Activated CD4-positive, alpha-beta T cell treated with anti-CD3 and anti-CD28 coated beads, Interleukin-2, amount 10 ng/mL, durations not matched to agents 24 days and 14 days (primary cell): ENCODE results near the gene ZNF280C. TPM values are rescaled to one million over a fixed set of nuclear protein-coding genes. Genes with fewer than 3 reads are reported as not detected.
A peak's percentile ranks its signal among the peaks of the same experiment; 100 is the strongest.
"Not testable (repeated sequence)": the region's sequence is repeated elsewhere in the genome, so short reads cannot be mapped to it uniquely, and the experiment has no call there.

ENCODE experiments used
- DNase-seq: peaks from one replicate; pipeline ENCODE4 v3.0.0; 2022
- H3K27ac Mint-ChIP-seq: one replicate; pipeline ENCODE4 v1.8.0; 2022; ENCODE audit warnings: mild to moderate bottlenecking, mixed read lengths
- H3K27me3 Mint-ChIP-seq: one replicate; pipeline ENCODE4 v1.8.0; 2022; ENCODE audit warnings: mixed read lengths
- H3K36me3 Mint-ChIP-seq: one replicate; pipeline ENCODE4 v1.8.0; 2022; ENCODE audit warnings: low read depth, mild to moderate bottlenecking, mixed read lengths
- H3K4me1 Mint-ChIP-seq: one replicate; pipeline ENCODE4 v1.8.0; 2021; ENCODE audit warnings: mixed read lengths
- H3K4me3 Mint-ChIP-seq: one replicate; pipeline ENCODE4 v1.8.0; 2022; ENCODE audit warnings: mild to moderate bottlenecking, moderate library complexity, mixed read lengths
- H3K9me3 Mint-ChIP-seq: one replicate; pipeline ENCODE4 v1.8.0; 2021; ENCODE audit warnings: mixed read lengths
- intact Hi-C: fragments of 100-400 bp; cut with micrococcal nuclease; formaldehyde crosslinking; loops from one replicate; pipeline ENCODE4 v1.15.1; 2023
- total RNA-seq: library from RNA; stranded (reverse); gene quantifications from 2 replicates; pipeline ENCODE4 v1.2.3, GENCODE V29; 2022

The ZNF280C gene
- total RNA-seq, 1 donor from 2014 or later: 6.0 TPM

GRCh38 chrX:130280901-130281300, 12.2 kb upstream of the ZNF280C start:
- Mint-ChIP-seq H3K27me3 (peaks cover 3% of the 10 kb centered on the region), H3K27ac (no peak overlapping the region), H3K36me3 (no peaks in the 10 kb centered on the region), H3K4me1 (no peaks in the 10 kb centered on the region), H3K4me3 (no peak overlapping the region), H3K9me3 (no peaks in the 10 kb centered on the region)
- intact Hi-C loops: no loop called here
- DNase-seq: no peak

- intact Hi-C loops, H3K4me3 Mint-ChIP-seq, H3K27ac Mint-ChIP-seq, H3K36me3 Mint-ChIP-seq, DNase-seq, H3K27me3 Mint-ChIP-seq, H3K9me3 Mint-ChIP-seq, H3K4me1 Mint-ChIP-seq: not testable (repeated sequence)
Measured at GRCh38 chrX:130272253-130272652, 3.6 kb upstream of the ZNF280C start.

- H3K4me3 Mint-ChIP-seq, H3K9me3 Mint-ChIP-seq, DNase-seq, H3K27ac Mint-ChIP-seq, H3K27me3 Mint-ChIP-seq, H3K36me3 Mint-ChIP-seq: not testable (repeated sequence)
- intact Hi-C loops: loop anchor here (2.0 kb wide), 3 partner anchors 57 to 183 kb away; partner anchors contain the start of gene AIFM1
- peaks cover 11% of the 10 kb centered on the region for H3K4me1 Mint-ChIP-seq
Measured at GRCh38 chrX:130269391-130269790, 692 bp upstream of the ZNF280C start.

- DNase-seq: no peak
Measured at GRCh38 chrX:130267956-130268448, 697 bp downstream of the ZNF280C start.

GRCh38 chrX:130264573-130264972, 4.1 kb downstream of the ZNF280C start:
- Mint-ChIP-seq H3K4me3 (no peak overlapping the region), H3K9me3 (no peaks in the 10 kb centered on the region), H3K4me1 (peaks cover 11% of the 10 kb centered on the region), H3K27ac (no peak overlapping the region), H3K27me3 (no peaks in the 10 kb centered on the region), H3K36me3 (peaks cover 4% of the 10 kb centered on the region)
- intact Hi-C loops: no loop called here
- DNase-seq: no peak

More at GRCh38 chrX:130267956-130268448, 697 bp downstream of the ZNF280C start:
- Mint-ChIP-seq H3K4me3 (peak overlapping the region; percentile 86), H3K36me3 (peaks cover 1% of the 10 kb centered on the region), H3K9me3 (no peaks in the 10 kb centered on the region), H3K27ac (peak overlapping the region; percentile 88), H3K4me1 (peaks cover 11% of the 10 kb centered on the region), H3K27me3 (peaks cover 5% of the 10 kb centered on the region)
- intact Hi-C loops: loop anchor here (1.0 to 2.0 kb wide), 5 partner anchors 13 to 181 kb away; partner anchors contain the start of genes AIFM1 and SLC25A14

- Mint-ChIP-seq H3K36me3 (peaks cover 5% of the 10 kb centered on the region), H3K9me3 (no peaks in the 10 kb centered on the region), H3K4me3 (no peak overlapping the region), H3K27me3 (no peaks in the 10 kb centered on the region), H3K27ac (no peak overlapping the region), H3K4me1 (peaks cover 9% of the 10 kb centered on the region)
- intact Hi-C loops: no loop called here
- no peak for DNase-seq
Measured at GRCh38 chrX:130263016-130263415, 5.7 kb downstream of the ZNF280C start.

- no peak overlapping the region for H3K4me3 Mint-ChIP-seq
- H3K4me1 Mint-ChIP-seq: peaks cover 5% of the 10 kb centered on the region
- no peak for DNase-seq
- no peak overlapping the region for H3K27ac Mint-ChIP-seq
- intact Hi-C loops: no loop called here
- H3K27me3 Mint-ChIP-seq: no peaks in the 10 kb centered on the region
- H3K9me3 Mint-ChIP-seq: no peaks in the 10 kb centered on the region
- peaks cover 7% of the 10 kb centered on the region for H3K36me3 Mint-ChIP-seq
Measured at GRCh38 chrX:130262231-130262630, 6.5 kb downstream of the ZNF280C start.

- no peak for DNase-seq
- peaks cover 5% of the 10 kb centered on the region for H3K4me1 Mint-ChIP-seq
- no peak overlapping the region for H3K4me3 Mint-ChIP-seq
- no peaks in the 10 kb centered on the region for H3K9me3 Mint-ChIP-seq
- intact Hi-C loops: no loop called here
- no peaks in the 10 kb centered on the region for H3K27me3 Mint-ChIP-seq
- H3K27ac Mint-ChIP-seq: no peak overlapping the region
- peaks cover 7% of the 10 kb centered on the region for H3K36me3 Mint-ChIP-seq
Measured at GRCh38 chrX:130261296-130261893, 7.3 kb downstream of the ZNF280C start.

- H3K9me3 Mint-ChIP-seq: no peaks in the 10 kb centered on the region
- H3K36me3 Mint-ChIP-seq: peaks cover 9% of the 10 kb centered on the region
- H3K4me3 Mint-ChIP-seq: no peak overlapping the region
- intact Hi-C loops: no loop called here
- DNase-seq: no peak
- H3K27ac Mint-ChIP-seq: no peak overlapping the region
- H3K27me3 Mint-ChIP-seq: no peaks in the 10 kb centered on the region
- no peaks in the 10 kb centered on the region for H3K4me1 Mint-ChIP-seq
Measured at GRCh38 chrX:130260316-130260715, 8.4 kb downstream of the ZNF280C start.

- intact Hi-C loops: no loop called here
- Mint-ChIP-seq H3K4me3 (no peak overlapping the region), H3K27ac (peak overlapping the region; percentile 16), H3K9me3 (no peaks in the 10 kb centered on the region), H3K4me1 (peaks cover 22% of the 10 kb centered on the region), H3K27me3 (no peaks in the 10 kb centered on the region), H3K36me3 (peaks cover 26% of the 10 kb centered on the region)
- no peak for DNase-seq
Measured at GRCh38 chrX:130253916-130254315, 14.8 kb downstream of the ZNF280C start.

- no peaks in the 10 kb centered on the region for H3K27me3 Mint-ChIP-seq
- no peaks in the 10 kb centered on the region for H3K9me3 Mint-ChIP-seq
- no peak overlapping the region for H3K4me3 Mint-ChIP-seq
- intact Hi-C loops: no loop called here
- no peak overlapping the region for H3K27ac Mint-ChIP-seq
- peaks cover 22% of the 10 kb centered on the region for H3K36me3 Mint-ChIP-seq
- peaks cover 22% of the 10 kb centered on the region for H3K4me1 Mint-ChIP-seq
- no peak for DNase-seq
Measured at GRCh38 chrX:130251671-130252070, 17.0 kb downstream of the ZNF280C start.

GRCh38 chrX:130247996-130248395, 20.7 kb downstream of the ZNF280C start:
- Mint-ChIP-seq H3K9me3 (no peaks in the 10 kb centered on the region), H3K36me3 (peaks cover 15% of the 10 kb centered on the region)
- intact Hi-C loops: no loop called here

GRCh38 chrX:130246084-130246483, 22.6 kb downstream of the ZNF280C start:
- H3K4me1 Mint-ChIP-seq: peaks cover 10% of the 10 kb centered on the region
- intact Hi-C loops: no loop called here
- no peaks in the 10 kb centered on the region for H3K9me3 Mint-ChIP-seq
- H3K4me3 Mint-ChIP-seq: no peak overlapping the region
- H3K27ac Mint-ChIP-seq: no peak overlapping the region
- DNase-seq: no peak
- peaks cover 17% of the 10 kb centered on the region for H3K36me3 Mint-ChIP-seq
- H3K27me3 Mint-ChIP-seq: no peaks in the 10 kb centered on the region

More at GRCh38 chrX:130247996-130248395, 20.7 kb downstream of the ZNF280C start:
- DNase-seq: no peak
- Mint-ChIP-seq H3K4me3 (no peak overlapping the region), H3K27ac (no peak overlapping the region), H3K4me1 (peaks cover 10% of the 10 kb centered on the region), H3K27me3 (no peaks in the 10 kb centered on the region)

- Mint-ChIP-seq H3K36me3 (peaks cover 17% of the 10 kb centered on the region), H3K4me1 (peaks cover 9% of the 10 kb centered on the region), H3K27ac (no peak overlapping the region), H3K4me3 (no peak overlapping the region), H3K9me3 (no peaks in the 10 kb centered on the region), H3K27me3 (no peaks in the 10 kb centered on the region)
- intact Hi-C loops: no loop called here
- no peak for DNase-seq
Measured at GRCh38 chrX:130245441-130245840, 23.3 kb downstream of the ZNF280C start.

GRCh38 chrX:130231184-130231583, 37.5 kb downstream of the ZNF280C start:
- intact Hi-C loops, H3K27me3 Mint-ChIP-seq, H3K9me3 Mint-ChIP-seq, H3K4me3 Mint-ChIP-seq, H3K4me1 Mint-ChIP-seq, H3K27ac Mint-ChIP-seq, DNase-seq: not testable (repeated sequence)
- peaks cover 20% of the 10 kb centered on the region for H3K36me3 Mint-ChIP-seq
